Measurements from ENCODE around the gene TMEM147. TPM values are rescaled to one million over a fixed set of nuclear protein-coding genes. Genes with fewer than 3 reads are reported as not detected.

The TMEM147 gene
- total RNA-seq, 1 donor from 2014 or later, result 69.3 TPM

- no peaks in the 10 kb centered on the region for H3K9me3 ChIP-seq (ENCODE audit: insufficient read depth, low read depth, low read length)
- FAIRE-seq (no peak), DNase-seq (ENCODE audit: low read depth) (no peak)
- TF ChIP-seq EZH2 (IDR thresholded peaks at IDR 0.05; ENCODE audit: insufficient read depth, low read length), result no peak
- TF ChIP-seq, protein P1, sequence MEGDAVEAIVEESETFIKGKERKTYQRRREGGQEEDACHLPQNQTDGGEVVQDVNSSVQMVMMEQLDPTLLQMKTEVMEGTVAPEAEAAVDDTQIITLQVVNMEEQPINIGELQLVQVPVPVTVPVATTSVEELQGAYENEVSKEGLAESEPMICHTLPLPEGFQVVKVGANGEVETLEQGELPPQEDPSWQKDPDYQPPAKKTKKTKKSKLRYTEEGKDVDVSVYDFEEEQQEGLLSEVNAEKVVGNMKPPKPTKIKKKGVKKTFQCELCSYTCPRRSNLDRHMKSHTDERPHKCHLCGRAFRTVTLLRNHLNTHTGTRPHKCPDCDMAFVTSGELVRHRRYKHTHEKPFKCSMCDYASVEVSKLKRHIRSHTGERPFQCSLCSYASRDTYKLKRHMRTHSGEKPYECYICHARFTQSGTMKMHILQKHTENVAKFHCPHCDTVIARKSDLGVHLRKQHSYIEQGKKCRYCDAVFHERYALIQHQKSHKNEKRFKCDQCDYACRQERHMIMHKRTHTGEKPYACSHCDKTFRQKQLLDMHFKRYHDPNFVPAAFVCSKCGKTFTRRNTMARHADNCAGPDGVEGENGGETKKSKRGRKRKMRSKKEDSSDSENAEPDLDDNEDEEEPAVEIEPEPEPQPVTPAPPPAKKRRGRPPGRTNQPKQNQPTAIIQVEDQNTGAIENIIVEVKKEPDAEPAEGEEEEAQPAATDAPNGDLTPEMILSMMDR (IDR thresholded peaks at IDR 0.05; ENCODE audit: insufficient read depth, low read depth, low read length), result no peak
- Mint-ChIP-seq H3K36me3 (ENCODE audit: low read depth, unreplicated experiment) (peaks cover 24% of the 10 kb centered on the region), H3K27ac (ENCODE audit: unreplicated experiment) (no peak overlapping the region), H3K4me3 (ENCODE audit: unreplicated experiment) (no peak overlapping the region), H3K9me3 (ENCODE audit: unreplicated experiment) (no peaks in the 10 kb centered on the region), H3K27me3 (ENCODE audit: low read depth, unreplicated experiment) (peaks cover 5% of the 10 kb centered on the region), H3K4me1 (ENCODE audit: low read depth, unreplicated experiment) (peaks cover 4% of the 10 kb centered on the region)
- no peak overlapping the region for H3K4me2 ChIP-seq (ENCODE audit: low read length)
- H3K36me3 ChIP-seq (ENCODE audit: insufficient read depth, low read length), result no peaks in the 10 kb centered on the region
- H3K4me3 ChIP-seq (ENCODE audit: insufficient read depth, low read depth, low read length), result no peak overlapping the region
- no peaks in the 10 kb centered on the region for H3K4me1 ChIP-seq (ENCODE audit: insufficient read depth, low read length)
- no peak overlapping the region for H3K9ac ChIP-seq (ENCODE audit: low read length)
- peaks cover 12% of the 10 kb centered on the region for H3K27me3 ChIP-seq (ENCODE audit: insufficient read depth, low read length)
- H4K20me1 ChIP-seq (ENCODE audit: insufficient read depth, low read length), result no peaks in the 10 kb centered on the region
- no peak overlapping the region for H2AFZ ChIP-seq (ENCODE audit: low read depth, low read length)
- H3K27ac ChIP-seq (ENCODE audit: low read depth, low read length), result no peak overlapping the region
- H3K79me2 ChIP-seq (ENCODE audit: insufficient read depth, low read length), result no peaks in the 10 kb centered on the region
These were observed 43.7 kb upstream of the TMEM147 start for GRCh38 chr19:35501684-35502083.

GRCh38 chr19:35502751-35503150 is 42.7 kb upstream of the TMEM147 start:
- Mint-ChIP-seq H3K4me1 (ENCODE audit: low read depth, unreplicated experiment) (peaks cover 4% of the 10 kb centered on the region), H3K9me3 (ENCODE audit: unreplicated experiment) (no peaks in the 10 kb centered on the region), H3K27ac (ENCODE audit: unreplicated experiment) (no peak overlapping the region), H3K36me3 (ENCODE audit: low read depth, unreplicated experiment) (peaks cover 23% of the 10 kb centered on the region), H3K27me3 (ENCODE audit: low read depth, unreplicated experiment) (peaks cover 2% of the 10 kb centered on the region), H3K4me3 (ENCODE audit: unreplicated experiment) (no peak overlapping the region)
- H4K20me1 ChIP-seq (ENCODE audit: insufficient read depth, low read length), result no peaks in the 10 kb centered on the region
- no peak overlapping the region for H3K4me2 ChIP-seq (ENCODE audit: low read length)
- no peak for DNase-seq (ENCODE audit: low read depth)
- H3K4me1 ChIP-seq (ENCODE audit: insufficient read depth, low read length), result no peaks in the 10 kb centered on the region
- no peaks in the 10 kb centered on the region for H3K9me3 ChIP-seq (ENCODE audit: insufficient read depth, low read depth, low read length)
- H3K4me3 ChIP-seq (ENCODE audit: insufficient read depth, low read depth, low read length), result no peak overlapping the region
- H3K36me3 ChIP-seq (ENCODE audit: insufficient read depth, low read length), result no peaks in the 10 kb centered on the region
- no peaks in the 10 kb centered on the region for H3K79me2 ChIP-seq (ENCODE audit: insufficient read depth, low read length)
- no peak for FAIRE-seq
- no peak for TF ChIP-seq EZH2 (IDR thresholded peaks at IDR 0.05; ENCODE audit: insufficient read depth, low read length)
- H2AFZ ChIP-seq (ENCODE audit: low read depth, low read length), result no peak overlapping the region
- no peak overlapping the region for H3K27ac ChIP-seq (ENCODE audit: low read depth, low read length)
- no peak overlapping the region for H3K9ac ChIP-seq (ENCODE audit: low read length)
- peaks cover 21% of the 10 kb centered on the region for H3K27me3 ChIP-seq (ENCODE audit: insufficient read depth, low read length)

GRCh38 chr19:35506011-35506410 is 39.4 kb upstream of the TMEM147 start:
- FAIRE-seq, result no peak
- peak overlapping the region; percentile 17 for H3K4me3 Mint-ChIP-seq (ENCODE audit: unreplicated experiment)
- no peaks in the 10 kb centered on the region for H4K20me1 ChIP-seq (ENCODE audit: insufficient read depth, low read length)
- no peaks in the 10 kb centered on the region for H3K9me3 Mint-ChIP-seq (ENCODE audit: unreplicated experiment)
- no peak overlapping the region for H3K27ac ChIP-seq (ENCODE audit: low read depth, low read length)
- peaks cover 11% of the 10 kb centered on the region for H3K4me1 Mint-ChIP-seq (ENCODE audit: low read depth, unreplicated experiment)
- H3K4me1 ChIP-seq (ENCODE audit: insufficient read depth, low read length), result no peaks in the 10 kb centered on the region
- no peaks in the 10 kb centered on the region for H3K79me2 ChIP-seq (ENCODE audit: insufficient read depth, low read length)
- no peak overlapping the region for H3K4me2 ChIP-seq (ENCODE audit: low read length)
- H3K27ac Mint-ChIP-seq (ENCODE audit: unreplicated experiment), result no peak overlapping the region
- H2AFZ ChIP-seq (ENCODE audit: low read depth, low read length), result no peak overlapping the region
- H3K9me3 ChIP-seq (ENCODE audit: insufficient read depth, low read depth, low read length), result no peaks in the 10 kb centered on the region
- peaks cover 12% of the 10 kb centered on the region for H3K36me3 Mint-ChIP-seq (ENCODE audit: low read depth, unreplicated experiment)
- H3K36me3 ChIP-seq (ENCODE audit: insufficient read depth, low read length), result no peaks in the 10 kb centered on the region
- TF ChIP-seq EZH2 (IDR thresholded peaks at IDR 0.05; ENCODE audit: insufficient read depth, low read length), result no peak
- TF ChIP-seq, protein P1 (IDR thresholded peaks at IDR 0.05; ENCODE audit: insufficient read depth, low read depth, low read length), result no peak
- H3K4me3 ChIP-seq (ENCODE audit: insufficient read depth, low read depth, low read length), result no peak overlapping the region
- H3K27me3 ChIP-seq (ENCODE audit: insufficient read depth, low read length), result peaks cover 52% of the 10 kb centered on the region
- no peak overlapping the region for H3K9ac ChIP-seq (ENCODE audit: low read length)
- no peak for DNase-seq (ENCODE audit: low read depth)
- peaks cover 2% of the 10 kb centered on the region for H3K27me3 Mint-ChIP-seq (ENCODE audit: low read depth, unreplicated experiment)
